ENCODE results near the gene PLTP.

Gene PLTP

GRCh38 chr20:45888681-45889080, 23.3 kb downstream of the PLTP start:
- no peak overlapping the region for H3K4me3 ChIP-seq (ENCODE audit: low read depth, low read length)
- DNase-seq (ENCODE audit: low read depth) = no peak
- no peak for TF ChIP-seq CTCF (IDR thresholded peaks at IDR 0.05; ENCODE audit: insufficient read depth, low read depth, low read length, missing control alignments)

GRCh38 chr20:45887346-45887715, 24.6 kb downstream of the PLTP start, which contains the start of gene SPATA25:
TSS of gene SPATA25 (minus strand) at chr20:45887622. CDS start at chr20:45887590, 32 bp downstream.
- TF ChIP-seq CTCF (IDR thresholded peaks at IDR 0.05; ENCODE audit: insufficient read depth, low read depth, low read length, missing control alignments) = no peak
- no peak within 1 kb of the TSS for H3K4me3 ChIP-seq (ENCODE audit: low read depth, low read length)
- no peak for DNase-seq (ENCODE audit: low read depth)

- TF ChIP-seq CTCF (IDR thresholded peaks at IDR 0.05; ENCODE audit: insufficient read depth, low read depth, low read length, missing control alignments) = no peak
- DNase-seq (ENCODE audit: low read depth) = no peak
- no peak overlapping the region for H3K4me3 ChIP-seq (ENCODE audit: low read depth, low read length)
Observed at GRCh38 chr20:45886590-45887345, 25.2 kb downstream of the PLTP start.

- no peak overlapping the region for H3K4me3 ChIP-seq (ENCODE audit: low read depth, low read length)
- no peak for DNase-seq (ENCODE audit: low read depth)
- no peak for TF ChIP-seq CTCF (IDR thresholded peaks at IDR 0.05; ENCODE audit: insufficient read depth, low read depth, low read length, missing control alignments)
Observed at GRCh38 chr20:45883100-45883469, 28.9 kb downstream of the PLTP start.

GRCh38 chr20:45882469-45883099, 29.4 kb downstream of the PLTP start:
- DNase-seq (ENCODE audit: low read depth) = no peak
- no peak overlapping the region for H3K4me3 ChIP-seq (ENCODE audit: low read depth, low read length)
- no peak for TF ChIP-seq CTCF (IDR thresholded peaks at IDR 0.05; ENCODE audit: insufficient read depth, low read depth, low read length, missing control alignments)

GRCh38 chr20:45880988-45881788, 30.8 kb downstream of the PLTP start, which contains the start of gene ZSWIM1:
TSS of gene ZSWIM1 (plus strand) at chr20:45881227. CDS start at chr20:45882593, 1,366 bp downstream.
- H3K4me3 ChIP-seq (ENCODE audit: low read depth, low read length) = peak within 1 kb of the TSS; percentile 78
- TF ChIP-seq CTCF (IDR thresholded peaks at IDR 0.05; ENCODE audit: insufficient read depth, low read depth, low read length, missing control alignments) = no peak
- peak; percentile 99 for DNase-seq (ENCODE audit: low read depth)
